Measurements from ENCODE around the gene ANKRD13C.

- TF ChIP-seq REST (IDR thresholded peaks at IDR 0.05; ENCODE audit: low read depth): no peak
- TF ChIP-seq TAF1 (IDR thresholded peaks at IDR 0.05; ENCODE audit: low read depth): no peak
- no peak for TF ChIP-seq MAX (IDR thresholded peaks at IDR 0.05)
- no peak for TF ChIP-seq TEAD4 (IDR thresholded peaks at IDR 0.05)
Observed at GRCh38 chr1:70358921-70359564, 4.5 kb upstream of the ANKRD13C start.

Measured in Ishikawa (cell line).